DMS53 treated with DMSO at 0.1 percent for 48 hours (cell line): Measurements from ENCODE around the gene CFAP92.

Experiments used
- DNase-seq: peaks from one replicate; lab custom pipeline; 2025; ENCODE audit not compliant: unreplicated experiment; lab: John Stamatoyannopoulos, UW

The CFAP92 gene, protein sequence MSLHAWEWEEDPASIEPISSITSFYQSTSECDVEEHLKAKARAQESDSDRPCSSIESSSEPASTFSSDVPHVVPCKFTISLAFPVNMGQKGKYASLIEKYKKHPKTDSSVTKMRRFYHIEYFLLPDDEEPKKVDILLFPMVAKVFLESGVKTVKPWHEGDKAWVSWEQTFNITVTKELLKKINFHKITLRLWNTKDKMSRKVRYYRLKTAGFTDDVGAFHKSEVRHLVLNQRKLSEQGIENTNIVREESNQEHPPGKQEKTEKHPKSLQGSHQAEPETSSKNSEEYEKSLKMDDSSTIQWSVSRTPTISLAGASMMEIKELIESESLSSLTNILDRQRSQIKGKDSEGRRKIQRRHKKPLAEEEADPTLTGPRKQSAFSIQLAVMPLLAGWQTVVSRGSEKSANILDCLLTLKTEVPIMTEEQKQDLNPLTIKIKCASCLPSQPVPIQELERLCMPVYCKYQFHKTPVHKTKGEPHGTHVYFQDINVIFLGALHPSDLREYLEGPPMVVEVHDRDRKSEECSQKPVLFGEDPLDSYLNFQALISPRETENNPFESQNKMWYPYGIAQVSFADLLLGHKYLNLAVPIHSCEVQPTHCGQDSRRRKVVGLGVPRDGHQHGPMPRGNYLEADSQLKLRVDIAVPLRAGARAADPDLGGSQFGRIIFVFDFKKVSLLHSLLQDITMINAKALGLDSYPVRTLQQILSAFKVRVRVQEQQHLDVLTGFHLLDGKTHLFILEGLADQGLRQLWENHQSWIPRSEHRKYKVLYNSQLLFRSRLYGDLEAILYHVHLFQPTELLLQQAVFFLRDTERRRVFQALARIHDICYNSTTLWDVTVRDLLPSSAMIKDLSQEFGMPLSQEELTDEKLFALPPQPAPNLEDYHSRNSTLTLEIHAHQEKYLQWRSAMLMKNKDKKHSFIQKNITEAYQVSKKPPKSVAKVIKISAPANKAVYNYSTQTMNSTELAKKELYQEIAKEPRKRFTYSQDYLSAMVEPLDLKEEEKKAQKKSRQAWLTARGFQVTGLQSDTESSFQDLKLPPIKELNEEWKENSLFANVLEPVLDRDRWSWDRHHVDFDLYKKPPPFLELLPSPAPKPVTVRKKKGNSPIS

GRCh38 chr3:128993461-128994172, at the start of gene CFAP92:
CFAP92 (minus strand) TSS chr3:128994076; CDS start chr3:128993304, 772 bp downstream.
- peak; percentile 66 for DNase-seq

DNA sequence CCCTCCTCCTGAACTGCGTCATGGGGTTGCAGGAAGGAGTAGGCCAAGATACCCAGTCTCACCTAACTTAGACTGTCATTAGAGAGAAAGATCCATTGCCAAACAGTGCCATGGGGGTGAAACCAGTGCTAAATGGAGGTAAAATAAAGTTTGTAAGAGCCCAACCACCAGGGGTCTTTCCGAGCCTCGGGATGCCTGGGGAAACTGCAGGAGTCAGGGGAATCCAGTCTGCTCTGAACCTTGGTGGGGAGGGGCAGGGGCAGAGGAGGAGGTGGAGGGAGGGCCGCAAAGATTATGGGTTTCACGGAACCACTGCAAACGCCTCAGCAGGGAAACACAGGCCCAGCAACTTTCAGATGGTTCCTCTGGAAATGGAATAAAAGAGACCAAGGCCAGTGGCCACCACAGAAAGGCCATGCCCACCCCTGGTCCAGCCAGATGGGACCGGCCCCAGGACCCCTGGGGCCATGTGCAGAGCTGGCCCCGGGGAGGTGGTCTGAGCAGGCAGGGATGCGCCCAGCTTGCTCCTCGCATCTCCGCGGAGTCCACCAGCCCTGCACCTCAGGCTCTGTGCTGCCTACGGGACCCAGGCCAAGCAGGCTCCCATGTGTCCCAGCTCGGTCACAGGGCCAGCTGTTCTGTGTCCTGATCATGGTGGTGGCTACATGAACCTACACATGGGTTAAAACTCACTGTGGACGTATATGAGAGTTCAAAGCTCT, 46.9 kb upstream of the CFAP92 start:
- DNase-seq = no peak

DNA sequence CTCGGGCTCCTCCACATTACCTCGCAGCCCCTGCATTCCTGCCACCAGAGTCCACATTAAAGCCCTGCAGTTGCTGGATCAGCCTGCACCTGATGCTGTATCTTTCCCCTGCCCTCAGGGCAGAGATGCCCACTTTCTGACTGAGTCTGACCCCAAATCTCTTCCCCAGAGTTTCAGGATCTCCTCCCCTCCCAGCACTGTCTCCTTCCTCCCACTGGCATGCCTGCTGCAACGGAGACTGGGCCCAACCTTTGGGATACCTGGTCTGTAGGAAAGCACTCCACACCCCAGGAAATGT, 46.1 kb upstream of the CFAP92 start:
- DNase-seq = no peak

DNA sequence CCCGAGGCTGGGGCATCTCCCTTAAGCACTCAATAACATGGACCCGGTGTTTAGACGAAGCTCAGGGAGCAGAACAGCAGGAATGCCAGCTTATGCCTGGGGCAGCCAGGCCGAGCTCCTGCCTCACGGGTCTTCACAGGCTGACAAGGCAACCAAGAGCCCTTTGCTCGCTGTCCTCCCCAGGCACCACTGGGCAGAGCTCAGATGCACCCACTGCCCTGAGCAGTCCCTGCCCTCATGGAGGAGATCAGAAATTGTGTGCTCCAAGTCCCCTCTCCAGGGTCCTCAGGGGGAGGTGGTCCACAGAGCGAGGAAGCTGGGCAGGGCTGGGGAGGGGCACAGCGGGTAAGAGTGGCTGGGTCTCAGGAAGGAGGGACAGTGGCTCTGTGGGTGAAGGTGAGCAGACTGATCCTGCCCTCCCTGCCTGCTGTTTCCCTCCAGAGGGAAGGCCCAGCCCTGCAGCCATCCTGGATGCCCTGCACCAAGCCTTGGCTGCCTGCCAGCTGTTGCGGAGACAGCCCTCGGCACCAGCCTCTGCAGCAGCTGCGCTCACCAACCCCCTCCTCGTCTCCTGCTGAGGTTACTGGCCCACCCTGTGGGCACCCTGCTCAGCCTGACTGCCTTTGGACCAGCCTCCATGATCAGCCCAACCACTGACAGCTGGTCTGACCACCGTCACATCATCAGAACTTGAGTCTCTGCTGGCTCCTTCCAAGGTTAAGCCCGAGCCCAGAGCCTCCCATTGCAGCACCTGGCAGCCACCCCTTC, 45.6 kb upstream of the CFAP92 start:
- DNase-seq = no peak

DNA sequence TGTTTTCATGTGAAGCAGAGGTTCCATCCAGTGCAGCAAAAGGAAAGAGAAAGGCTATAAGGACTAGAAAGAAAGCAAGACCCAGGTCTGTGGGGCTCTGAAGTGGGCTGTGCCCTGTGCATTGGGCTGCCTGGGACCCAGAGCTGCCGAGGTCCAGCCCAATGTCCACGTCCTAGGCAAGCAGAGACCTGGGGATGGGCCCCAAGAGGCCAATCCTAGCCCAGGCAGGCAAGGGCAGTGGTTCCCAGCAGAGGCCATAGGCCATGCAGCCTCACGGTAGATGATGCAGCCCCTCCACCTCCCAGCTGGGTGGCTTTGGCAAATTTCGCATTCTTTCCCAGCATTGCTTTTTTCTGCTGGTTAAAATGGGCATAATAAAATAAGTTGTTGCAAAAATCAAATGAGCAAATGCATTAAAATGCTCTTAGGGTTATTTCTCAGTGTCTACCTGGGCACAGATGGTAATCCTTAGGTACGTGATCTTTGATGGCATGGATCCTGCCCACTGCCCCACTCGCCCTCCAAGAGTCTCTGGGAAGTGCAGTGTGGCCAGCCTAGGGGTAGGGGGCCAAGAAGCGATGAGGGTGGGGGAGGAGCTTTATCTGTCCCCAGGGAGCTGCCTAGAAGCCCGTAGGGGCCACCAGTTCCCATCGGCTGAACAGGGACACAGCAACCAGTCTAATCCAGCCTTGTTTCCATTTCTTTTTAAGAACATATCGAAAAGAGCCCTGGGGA, 44.4 kb upstream of the CFAP92 start:
- DNase-seq = no peak

- DNase-seq = no peak
Measured at GRCh38 chr3:129037093-129037419, 43.2 kb upstream of the CFAP92 start.

GRCh38 chr3:129036222-129037092, 42.6 kb upstream of the CFAP92 start:
- no peak for DNase-seq

DNA sequence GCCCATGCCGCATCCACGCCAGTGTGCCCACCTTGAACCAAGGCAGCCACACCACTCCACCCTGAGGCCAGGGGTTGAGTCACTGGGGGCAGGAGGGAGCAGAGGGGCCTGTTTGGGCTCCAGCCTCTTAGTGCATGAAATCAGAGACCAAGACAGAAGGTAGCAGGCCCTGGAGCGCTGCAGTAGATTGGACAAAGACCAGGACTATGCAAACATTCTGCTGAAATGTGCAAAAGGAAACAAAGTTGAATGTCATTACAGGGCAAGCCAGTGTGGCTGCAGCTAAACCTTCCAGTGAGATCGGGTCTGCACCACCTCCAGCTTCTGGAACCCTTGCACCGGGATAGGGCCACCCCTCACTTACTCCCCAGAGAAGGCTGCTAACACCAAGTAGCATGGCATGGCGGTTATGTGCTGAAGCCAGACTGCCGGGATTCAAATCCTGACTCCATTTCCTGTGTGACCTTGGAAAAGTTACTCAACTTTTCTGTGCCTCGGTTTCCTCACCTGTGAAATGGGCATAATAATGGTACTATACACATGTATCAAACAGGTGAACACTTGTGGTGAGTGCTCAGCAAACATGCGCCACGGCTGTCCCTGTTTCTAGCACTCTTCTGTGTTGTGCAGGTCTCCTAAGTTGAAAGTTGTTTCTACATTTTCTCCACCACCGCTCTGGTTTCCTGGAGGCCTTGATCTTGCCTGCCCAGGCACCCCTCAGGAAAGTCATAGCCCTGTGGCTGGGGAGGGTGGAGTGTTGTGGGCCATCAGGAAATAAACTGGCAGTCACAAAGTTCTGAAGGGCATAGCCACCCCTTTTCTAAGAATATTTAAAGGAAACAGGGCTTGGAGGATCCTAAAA, 41.7 kb upstream of the CFAP92 start:
- no peak for DNase-seq

- DNase-seq = no peak
Measured at GRCh38 chr3:129034642-129035041, 40.8 kb upstream of the CFAP92 start.

- no peak for DNase-seq
Measured at GRCh38 chr3:129033633-129034321, 39.9 kb upstream of the CFAP92 start.

GRCh38 chr3:129033151-129033550, 39.3 kb upstream of the CFAP92 start:
- no peak for DNase-seq

DNA sequence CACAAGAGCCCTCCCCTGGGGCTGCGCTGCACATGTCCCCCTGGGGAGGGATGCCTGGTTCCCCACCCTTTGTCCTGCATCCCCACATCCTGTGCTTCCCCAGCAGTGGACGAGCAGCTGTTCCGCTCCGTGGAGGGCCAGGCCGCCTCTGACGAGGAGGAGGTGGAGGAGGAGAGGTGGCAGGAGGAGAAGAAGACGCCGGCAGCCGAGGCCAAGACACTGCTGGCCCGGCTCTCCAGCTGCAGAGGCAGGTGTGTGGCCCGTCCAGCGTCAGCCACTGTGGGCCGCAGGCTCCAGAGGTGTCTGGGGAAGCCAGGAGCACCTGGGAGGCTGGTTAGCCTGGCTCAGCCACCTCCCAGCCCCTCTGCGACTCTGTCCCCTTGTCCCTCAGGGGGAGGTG, 38.8 kb upstream of the CFAP92 start:
- no peak for DNase-seq

DNA sequence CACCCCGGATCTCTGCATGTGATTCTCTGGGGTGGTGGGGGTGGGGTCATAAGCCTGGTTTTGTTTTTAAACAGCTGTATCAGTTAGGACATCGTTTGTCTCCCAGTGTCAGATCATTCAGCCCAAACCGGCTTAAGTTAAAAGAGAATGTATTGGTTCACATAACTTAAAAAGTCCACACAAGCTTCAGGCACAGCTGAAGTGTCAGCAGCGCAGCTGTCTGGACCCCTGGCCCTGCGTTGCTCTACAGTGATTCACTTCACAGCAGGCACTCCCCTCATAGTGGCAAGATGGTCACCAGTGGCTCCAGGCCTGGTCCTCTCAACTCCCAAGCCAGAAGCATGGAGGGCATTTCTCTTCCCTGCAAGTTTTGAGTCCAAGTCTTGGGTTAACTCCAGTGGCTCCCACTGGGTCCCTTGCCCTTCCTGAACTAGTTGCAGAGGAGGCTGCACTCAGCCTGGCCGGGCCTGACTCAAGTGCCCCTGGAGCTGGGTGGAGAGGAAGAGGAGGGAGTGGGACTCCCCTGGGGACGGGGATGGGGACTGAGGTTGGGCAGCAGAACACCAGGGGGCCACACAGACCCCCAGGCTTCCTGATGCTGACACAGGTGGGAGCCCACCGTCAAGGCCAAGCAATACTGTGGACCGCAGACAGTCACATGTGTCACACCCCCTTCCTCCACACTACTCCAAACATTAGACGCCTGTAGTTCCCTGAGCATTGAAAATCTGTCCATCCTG, 37.8 kb upstream of the CFAP92 start:
- DNase-seq = no peak

- DNase-seq = no peak
Measured at GRCh38 chr3:129030611-129031010, 36.7 kb upstream of the CFAP92 start.

- no peak for DNase-seq
Measured at GRCh38 chr3:129028866-129029265, 35.0 kb upstream of the CFAP92 start.

DNA sequence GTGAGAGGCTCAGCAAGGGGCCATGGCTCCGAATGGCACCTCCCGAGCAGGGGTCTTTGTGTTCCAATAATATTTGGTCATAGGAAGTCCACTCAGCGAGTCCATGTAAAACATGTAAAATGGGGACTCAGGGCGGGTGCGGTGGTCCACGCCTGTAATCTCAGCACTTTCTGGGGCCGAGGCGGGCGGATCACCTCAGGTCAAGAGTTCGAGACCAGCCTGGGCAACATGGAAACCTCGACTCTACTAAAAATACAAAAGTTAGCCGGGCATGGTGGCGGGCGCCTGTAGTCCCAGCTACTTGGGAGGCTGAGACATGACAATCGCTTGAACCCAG, 33.6 kb upstream of the CFAP92 start:
- DNase-seq = no peak
